ENCODE measurements around the gene ZBTB21. TPM values are rescaled to one million over a fixed set of nuclear protein-coding genes. Genes with fewer than 3 reads are reported as not detected.
"Not testable (repeated sequence)": the region's sequence is repeated elsewhere in the genome, so short reads cannot be mapped to it uniquely, and the experiment has no call there.

ZBTB21 gene
- polyA plus RNA-seq, 3 donors: 4.7 to 7.2 (median 6.3) TPM

- H3K4me3 Mint-ChIP-seq: peak overlapping the region; percentile 79 to 89
- peaks cover 22% of the 10 kb centered on the region for H3K4me1 Mint-ChIP-seq
- H3K27ac Mint-ChIP-seq: no peak overlapping the region
- no peak for DNase-seq
- intact Hi-C loops (cut with micrococcal nuclease): no loop called here
- peaks cover 0 to 3% of the 10 kb centered on the region in 2 donors for H3K27me3 ChIP-seq (ENCODE audit: control insufficient read depth in 2 of 2, insufficient read depth in 2 of 2, low read length in 2 of 2)
- H3K9me3 Mint-ChIP-seq: peaks cover 0 to 3% (median 0%) of the 10 kb centered on the region in 7 donors
- no peaks in the 10 kb centered on the region for H3K9me3 ChIP-seq (replicated peaks in 1 of 2; ENCODE audit: control insufficient read depth in 1 of 2, insufficient read depth in 1 of 2, low read length in 2 of 2)
- peaks cover 17 to 22% of the 10 kb centered on the region in 2 donors for H3K4me1 ChIP-seq (ENCODE audit: control insufficient read depth in 1 of 2, insufficient read depth in 2 of 2, low read length in 2 of 2)
- peaks cover 7 to 11% (median 9%) of the 10 kb centered on the region in 3 donors for H3K27me3 Mint-ChIP-seq (ENCODE audit: low read depth in 3 of 3)
- WGBS (ENCODE audit: insufficient coverage): 80% methylated on average over 2 of the region's 5 CpGs
- peaks cover 16% of the 10 kb centered on the region for H4K20me1 ChIP-seq (ENCODE audit: insufficient read depth, low read length)
- no peak overlapping the region for H3K9ac ChIP-seq (ENCODE audit: insufficient read depth, low read length, poor library complexity, severe bottlenecking)
- H3K4me3 ChIP-seq (replicated peaks in 1 of 3; ENCODE audit: low read depth in 2 of 3, low read length in 3 of 3): peak overlapping the region in 1 of 3 experiments; percentile 79
- H3K4me2 ChIP-seq (replicated peaks; ENCODE audit: extremely low read depth, low read length, poor library complexity, severe bottlenecking): peak overlapping the region; percentile 94
- peaks cover 13% of the 10 kb centered on the region for H3K79me2 ChIP-seq (ENCODE audit: insufficient read depth, low read length)
- no peak for TF ChIP-seq CTCF (IDR thresholded peaks at IDR 0.05)
- H3K27ac ChIP-seq (ENCODE audit: low read depth in 1 of 2, low read length in 2 of 2): no peak overlapping the region
- no peak overlapping the region for H2AFZ ChIP-seq (ENCODE audit: insufficient read depth, low read depth, low read length, poor library complexity, severe bottlenecking)
- H3K36me3 Mint-ChIP-seq: peaks cover 4 to 9% of the 10 kb centered on the region in 2 donors
- H3K36me3 ChIP-seq (replicated peaks in 1 of 2; ENCODE audit: control insufficient read depth in 1 of 2, insufficient read depth in 2 of 2, low read length in 2 of 2): no peaks in the 10 kb centered on the region
Observed at GRCh38 chr21:41951876-41952567, 58.1 kb downstream of the ZBTB21 start.

DNA sequence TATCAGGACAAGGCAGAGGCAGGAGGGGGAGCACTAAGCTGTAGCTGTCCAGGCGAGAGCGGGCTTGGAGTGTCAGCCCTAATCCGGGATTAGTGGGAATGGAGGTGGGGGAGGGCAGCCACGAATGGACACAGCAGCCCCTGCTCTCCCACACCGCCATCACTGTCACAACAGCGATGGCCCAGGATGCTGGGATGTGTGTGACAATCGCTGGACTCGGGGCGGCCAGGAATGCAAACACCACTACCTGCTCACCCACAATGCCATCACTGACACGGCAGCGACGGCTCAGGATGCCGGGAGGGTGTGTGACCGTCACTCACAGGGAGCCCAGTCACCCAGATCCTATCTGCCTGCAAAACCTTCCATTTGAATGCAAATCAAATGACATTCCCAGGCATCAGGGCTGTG is 59.2 kb downstream of the ZBTB21 start:
- Mint-ChIP-seq H3K36me3 (peaks cover 4 to 9% of the 10 kb centered on the region in 2 donors), H3K4me3 (no peak overlapping the region), H3K27ac (no peak overlapping the region), H3K4me1 (peaks cover 22% of the 10 kb centered on the region), H3K27me3 (ENCODE audit: low read depth in 3 of 3) (peaks cover 7 to 10% (median 9%) of the 10 kb centered on the region in 3 donors), H3K9me3 (peaks cover 0 to 3% (median 0%) of the 10 kb centered on the region in 7 donors)
- Histone ChIP-seq H3K9ac (ENCODE audit: insufficient read depth, low read length, poor library complexity, severe bottlenecking) (no peak overlapping the region), H3K4me3 (replicated peaks in 1 of 3; ENCODE audit: low read depth in 2 of 3, low read length in 3 of 3) (no peak overlapping the region), H3K36me3 (replicated peaks in 1 of 2; ENCODE audit: control insufficient read depth in 1 of 2, insufficient read depth in 2 of 2, low read length in 2 of 2) (no peaks in the 10 kb centered on the region), H2AFZ (ENCODE audit: insufficient read depth, low read depth, low read length, poor library complexity, severe bottlenecking) (no peak overlapping the region), H3K9me3 (replicated peaks in 1 of 2; ENCODE audit: control insufficient read depth in 1 of 2, insufficient read depth in 1 of 2, low read length in 2 of 2) (no peaks in the 10 kb centered on the region), H4K20me1 (ENCODE audit: insufficient read depth, low read length) (peaks cover 16% of the 10 kb centered on the region), H3K4me2 (replicated peaks; ENCODE audit: extremely low read depth, low read length, poor library complexity, severe bottlenecking) (no peak overlapping the region), H3K79me2 (ENCODE audit: insufficient read depth, low read length) (peaks cover 13% of the 10 kb centered on the region), H3K4me1 (ENCODE audit: control insufficient read depth in 1 of 2, insufficient read depth in 2 of 2, low read length in 2 of 2) (peaks cover 17 to 22% of the 10 kb centered on the region in 2 donors), H3K27me3 (ENCODE audit: control insufficient read depth in 2 of 2, insufficient read depth in 2 of 2, low read length in 2 of 2) (peaks cover 0 to 3% of the 10 kb centered on the region in 2 donors), H3K27ac (ENCODE audit: low read depth in 1 of 2, low read length in 2 of 2) (no peak overlapping the region)
- no peak for TF ChIP-seq CTCF (IDR thresholded peaks at IDR 0.05)
- intact Hi-C loops (cut with micrococcal nuclease): no loop called here
- DNase-seq: no peak
- 100% methylated on average over 5 of the region's 14 CpGs for WGBS (ENCODE audit: insufficient coverage)

DNA sequence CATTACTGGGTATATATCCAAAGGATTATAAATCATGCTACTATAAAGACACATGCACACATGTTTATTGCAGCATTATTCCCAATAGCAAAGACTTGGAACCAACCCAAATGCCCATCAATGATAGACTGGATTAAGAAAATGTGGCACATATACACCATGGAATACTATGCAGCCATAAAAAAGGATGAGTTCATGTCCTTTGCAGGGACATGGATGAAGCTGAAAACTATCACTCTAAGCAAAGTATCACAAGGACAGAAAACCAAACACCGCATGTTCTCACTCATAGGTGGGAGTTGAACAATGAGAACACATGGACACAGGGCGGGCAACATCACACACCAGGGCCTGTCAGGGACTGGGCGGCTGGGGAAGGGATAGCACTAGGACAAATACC is 60.5 kb downstream of the ZBTB21 start:
- H3K36me3 ChIP-seq (replicated peaks in 1 of 2; ENCODE audit: control insufficient read depth in 1 of 2, insufficient read depth in 2 of 2, low read length in 2 of 2); H3K4me2 ChIP-seq (replicated peaks; ENCODE audit: extremely low read depth, low read length, poor library complexity, severe bottlenecking); H2AFZ ChIP-seq (ENCODE audit: insufficient read depth, low read depth, low read length, poor library complexity, severe bottlenecking); H3K36me3 Mint-ChIP-seq; H3K4me3 ChIP-seq (replicated peaks in 1 of 3; ENCODE audit: low read depth in 2 of 3, low read length in 3 of 3); H3K4me3 Mint-ChIP-seq; H3K27ac ChIP-seq (ENCODE audit: low read depth in 1 of 2, low read length in 2 of 2); intact Hi-C loops (cut with micrococcal nuclease); H3K27me3 ChIP-seq (ENCODE audit: control insufficient read depth in 2 of 2, insufficient read depth in 2 of 2, low read length in 2 of 2); H3K27me3 Mint-ChIP-seq (ENCODE audit: low read depth in 3 of 3); H3K9me3 Mint-ChIP-seq; H3K9me3 ChIP-seq (replicated peaks in 1 of 2; ENCODE audit: control insufficient read depth in 1 of 2, insufficient read depth in 1 of 2, low read length in 2 of 2); H3K9ac ChIP-seq (ENCODE audit: insufficient read depth, low read length, poor library complexity, severe bottlenecking); DNase-seq: not testable (repeated sequence)
- Mint-ChIP-seq H3K4me1 (peaks cover 27% of the 10 kb centered on the region), H3K27ac (peak overlapping the region in 2 of 7 donors; percentile 23 to 46)
- Histone ChIP-seq H3K4me1 (ENCODE audit: control insufficient read depth in 1 of 2, insufficient read depth in 2 of 2, low read length in 2 of 2) (peaks cover 17 to 22% of the 10 kb centered on the region in 2 donors), H4K20me1 (ENCODE audit: insufficient read depth, low read length) (peaks cover 16% of the 10 kb centered on the region), H3K79me2 (ENCODE audit: insufficient read depth, low read length) (peaks cover 13% of the 10 kb centered on the region)
- 100% methylated on average over 2 of the region's 3 CpGs for WGBS (ENCODE audit: insufficient coverage)

Measured in CD14-positive monocyte (primary cell).